ENCODE measurements around the gene EVL. TPM values are rescaled to one million over a fixed set of nuclear protein-coding genes. Genes with fewer than 3 reads are reported as not detected.

Gene EVL
- total RNA-seq, 1 donor from 2014 or later, result 98.9 TPM

GRCh38 chr14:100030452-100031153 lies 34.6 kb upstream of the EVL start:
- no peaks in the 10 kb centered on the region for H3K36me3 Mint-ChIP-seq (ENCODE audit: low read depth)
- no peaks in the 10 kb centered on the region for H3K9me3 Mint-ChIP-seq (ENCODE audit: low read depth)
- peaks cover 97% of the 10 kb centered on the region for H3K4me1 Mint-ChIP-seq (ENCODE audit: low read depth)
- H3K4me3 Mint-ChIP-seq (ENCODE audit: unreplicated experiment), result no peak overlapping the region
- TF ChIP-seq CTCF (IDR thresholded peaks at IDR 0.05), result no peak
- no peak for DNase-seq (ENCODE audit: low spot score)
- H3K27me3 Mint-ChIP-seq (ENCODE audit: low read depth), result no peaks in the 10 kb centered on the region
- peak overlapping the region; percentile 100 for H3K27ac Mint-ChIP-seq (ENCODE audit: unreplicated experiment)

- peak; percentile 55 for TF ChIP-seq CTCF (IDR thresholded peaks at IDR 0.05)
- Mint-ChIP-seq H3K4me3 (ENCODE audit: unreplicated experiment) (peak overlapping the region; percentile 76), H3K4me1 (ENCODE audit: low read depth) (peaks cover 88% of the 10 kb centered on the region), H3K9me3 (ENCODE audit: low read depth) (no peaks in the 10 kb centered on the region), H3K27me3 (ENCODE audit: low read depth) (no peaks in the 10 kb centered on the region), H3K27ac (ENCODE audit: unreplicated experiment) (peak overlapping the region; percentile 100), H3K36me3 (ENCODE audit: low read depth) (no peaks in the 10 kb centered on the region)
- DNase-seq (ENCODE audit: low spot score), result no peak
Observed at GRCh38 chr14:100031506-100032281, 33.5 kb upstream of the EVL start.

GRCh38 chr14:100032738-100033137 lies 32.5 kb upstream of the EVL start:
- DNase-seq (ENCODE audit: low spot score), result no peak
- Mint-ChIP-seq H3K4me1 (ENCODE audit: low read depth) (peaks cover 88% of the 10 kb centered on the region), H3K4me3 (ENCODE audit: unreplicated experiment) (no peak overlapping the region), H3K9me3 (ENCODE audit: low read depth) (no peaks in the 10 kb centered on the region), H3K27ac (ENCODE audit: unreplicated experiment) (peak overlapping the region; percentile 100), H3K27me3 (ENCODE audit: low read depth) (no peaks in the 10 kb centered on the region), H3K36me3 (ENCODE audit: low read depth) (no peaks in the 10 kb centered on the region)
- no peak for TF ChIP-seq CTCF (IDR thresholded peaks at IDR 0.05)

GRCh38 chr14:100033347-100034075 lies 31.7 kb upstream of the EVL start:
- no peak for DNase-seq (ENCODE audit: low spot score)
- peak overlapping the region; percentile 69 for H3K27ac Mint-ChIP-seq (ENCODE audit: unreplicated experiment)
- no peak for TF ChIP-seq CTCF (IDR thresholded peaks at IDR 0.05)
- no peaks in the 10 kb centered on the region for H3K9me3 Mint-ChIP-seq (ENCODE audit: low read depth)
- H3K36me3 Mint-ChIP-seq (ENCODE audit: low read depth), result no peaks in the 10 kb centered on the region
- H3K4me1 Mint-ChIP-seq (ENCODE audit: low read depth), result peaks cover 84% of the 10 kb centered on the region
- H3K4me3 Mint-ChIP-seq (ENCODE audit: unreplicated experiment), result no peak overlapping the region
- H3K27me3 Mint-ChIP-seq (ENCODE audit: low read depth), result no peaks in the 10 kb centered on the region

GRCh38 chr14:100034468-100034867 lies 30.8 kb upstream of the EVL start:
- H3K27me3 Mint-ChIP-seq (ENCODE audit: low read depth), result no peaks in the 10 kb centered on the region
- H3K4me1 Mint-ChIP-seq (ENCODE audit: low read depth), result peaks cover 80% of the 10 kb centered on the region
- no peak overlapping the region for H3K4me3 Mint-ChIP-seq (ENCODE audit: unreplicated experiment)
- DNase-seq (ENCODE audit: low spot score), result no peak
- peak overlapping the region; percentile 42 for H3K27ac Mint-ChIP-seq (ENCODE audit: unreplicated experiment)
- no peaks in the 10 kb centered on the region for H3K36me3 Mint-ChIP-seq (ENCODE audit: low read depth)
- no peak for TF ChIP-seq CTCF (IDR thresholded peaks at IDR 0.05)
- no peaks in the 10 kb centered on the region for H3K9me3 Mint-ChIP-seq (ENCODE audit: low read depth)

Measured in chondrocyte (in vitro differentiated cells).